B cell (primary cell): ENCODE results near the gene NMUR2. TPM values are rescaled to one million over a fixed set of nuclear protein-coding genes. Genes with fewer than 3 reads are reported as not detected.

Source experiments
- ATAC-seq: fragments of 200-7000 bp; cut with Tn5 transposase; one replicate; pipeline ENCODE4 v1.10.0; 2021; ENCODE audit warnings: low read depth, mild to moderate bottlenecking, moderate number of reproducible peaks, moderate library complexity
- CTCF ChIA-PET: fragments of 350-600 bp; sonication (Branson Sonifier 250); formaldehyde crosslinking; loops from one replicate; lab custom pipeline; 2021; ENCODE audit warnings: antibody characterized with exemption, inconsistent platforms; lab: Charles Lee
- POLR2A ChIA-PET: fragments of 350-600 bp; sonication (Branson Sonifier 250); formaldehyde crosslinking; loops from one replicate; lab custom pipeline; 2021; ENCODE audit warnings: antibody characterized with exemption; lab: Charles Lee
- DNase-seq: peaks from one replicate; pipeline ENCODE4 v3.0.0; 2013
- H2AFZ ChIP-seq: 2 replicates; pipeline ENCODE4 v1.6.1; 2012; ENCODE audit warnings: mild to moderate bottlenecking, low read depth, low read length; ENCODE audit not compliant: insufficient read depth, poor library complexity, severe bottlenecking
- H3K27ac ChIP-seq, 2 donors: 1 replicate in 1 of 2; 2 replicates in 1 of 2; pipeline ENCODE4 v1.5.1; 2012 to 2013; ENCODE audit warnings: low read length in 2 of 2, mild to moderate bottlenecking in 2 of 2, moderate library complexity in 1 of 2
- H3K27me3 ChIP-seq, 4 experiments: fragments of 200-600 bp in 1 of 4; sonication (generic) in 1 of 4; replicated peaks in 1 of 4; 1 replicate in 2 of 4; 2 replicates in 2 of 4; pipeline versions ENCODE4 v1.6.1 to v1.7.0; 2013 to 2016; ENCODE audit warnings: low read length in 3 of 4, mild to moderate bottlenecking in 2 of 4, mixed read lengths in 1 of 4, moderate library complexity in 1 of 4; ENCODE audit not compliant: insufficient read depth in 4 of 4, control insufficient read depth in 3 of 4; ENCODE audit errors: control extremely low read depth in 1 of 4
- H3K36me3 ChIP-seq, 2 experiments: replicated peaks in 1 of 2; 1 replicate in 1 of 2; 2 replicates in 1 of 2; pipeline versions ENCODE4 v1.6.1 to v1.7.1; 2013; ENCODE audit warnings: low read length in 1 of 2; ENCODE audit not compliant: insufficient read depth in 2 of 2, control insufficient read depth in 1 of 2; ENCODE audit errors: control extremely low read depth in 1 of 2, extremely low read depth in 1 of 2
- H3K4me1 ChIP-seq, 2 donors: fragments of 200-600 bp in 1 of 2; sonication (generic) in 1 of 2; 1 replicate in 1 of 2; 2 replicates in 1 of 2; pipeline versions ENCODE4 v1.5.1 to v1.6.1; 2013 to 2017; ENCODE audit warnings: low read length in 2 of 2; ENCODE audit not compliant: control insufficient read depth in 2 of 2, insufficient read depth in 2 of 2
- H3K4me2 ChIP-seq: replicated peaks from 2 replicates; pipeline ENCODE3; 2012; ENCODE audit warnings: mild to moderate bottlenecking, low read depth, low read length; ENCODE audit not compliant: poor library complexity, severe bottlenecking
- H3K4me3 ChIP-seq, 5 experiments: fragments of 200-600 bp in 1 of 5; sonication (generic) in 1 of 5; 1 replicate in 3 of 5; 2 replicates in 2 of 5; pipeline versions ENCODE4 v1.5.1 to v1.7.0; 2011 to 2016; ENCODE audit warnings: low read length in 4 of 5, mild to moderate bottlenecking in 4 of 5, low read depth in 2 of 5, control low read depth in 1 of 5, moderate library complexity in 1 of 5; ENCODE audit not compliant: insufficient read depth in 1 of 5; ENCODE audit errors: control extremely low read depth in 1 of 5, extremely low read depth in 1 of 5
- H3K79me2 ChIP-seq: fragments of 200-600 bp; sonication (generic); one replicate; pipeline ENCODE4 v1.6.0; 2016; ENCODE audit warnings: low read length; ENCODE audit not compliant: control insufficient read depth, insufficient read depth
- H3K9ac ChIP-seq: fragments of 200-600 bp; sonication (generic); 2 replicates; pipeline ENCODE4 v1.6.1; 2017; ENCODE audit warnings: mild to moderate bottlenecking, low read length, moderate library complexity
- H3K9me3 ChIP-seq, 3 donors: one replicate each; pipeline versions ENCODE4 v1.6.1 to v1.7.1; 2013; ENCODE audit warnings: low read length in 2 of 3; ENCODE audit not compliant: control insufficient read depth in 2 of 3, insufficient read depth in 1 of 3; ENCODE audit errors: control extremely low read depth in 1 of 3
- H4K20me1 ChIP-seq: 2 replicates; pipeline ENCODE4 v1.6.0; 2012; ENCODE audit warnings: mild to moderate bottlenecking, low read length; ENCODE audit not compliant: insufficient read depth, control insufficient read depth, poor library complexity, severe bottlenecking
- H3K27ac Mint-ChIP-seq: one replicate; pipeline ENCODE4 v1.8.0; 2021; ENCODE audit warnings: mixed read lengths
- H3K27me3 Mint-ChIP-seq: one replicate; pipeline ENCODE4 v1.8.0; 2021; ENCODE audit warnings: mixed read lengths
- H3K4me1 Mint-ChIP-seq: one replicate; pipeline ENCODE4 v1.8.0; 2021; ENCODE audit warnings: mixed read lengths
- H3K4me3 Mint-ChIP-seq: one replicate; pipeline ENCODE4 v1.8.0; 2021; ENCODE audit warnings: mixed read lengths
- H3K9me3 Mint-ChIP-seq: one replicate; pipeline ENCODE4 v1.8.0; 2022; ENCODE audit warnings: mixed read lengths; ENCODE audit not compliant: insufficient read depth
- EZH2 ChIP-seq: IDR thresholded peaks from 2 replicates; pipeline ENCODE4 v1.6.1; 2012; ENCODE audit warnings: borderline replicate concordance, low read depth, mild to moderate bottlenecking, moderate library complexity, low read length; ENCODE audit not compliant: insufficient read depth, poor library complexity, severe bottlenecking
- WGBS: methylation state at CpG from one replicate; pipeline ENCODE4 v1.1.5; 2013; ENCODE audit warnings: missing lambda C conversion rate; ENCODE audit not compliant: insufficient coverage; 5-methylcytosine and 5-hydroxymethylcytosine counted together
- intact Hi-C: fragments of 100-400 bp; cut with micrococcal nuclease; formaldehyde crosslinking; loops from one replicate; pipeline ENCODE4 v1.10.0; 2022
- polyA plus RNA-seq: library from polyadenylated mRNA; depleted of rRNA; stranded (reverse); fragments of >200 nt; gene quantifications from 2 replicates; pipeline ENCODE4 v1.2.3, GENCODE V29; 2012
- total RNA-seq, 2 donors: library from RNA; stranded (reverse); fragments of 120-200 nt in 1 of 2; gene quantifications; 1 replicate in 1 of 2; 2 replicates in 1 of 2; pipeline versions ENCODE4 v1.2.3 to v1.2.4, GENCODE V29; 2013 to 2022
- TF ChIP-seq, protein P1 (sequence below): fragments of 200-600 bp; IDR thresholded peaks from one replicate; pipeline ENCODE4 v1.8.0; 2022; ENCODE audit warnings: antibody characterized with exemption, mild to moderate bottlenecking

NMUR2 gene
- total and polyA plus RNA-seq, 2 donors (not counting 1 experiment from before 2014, with no cell fraction given): not detected

DNA sequence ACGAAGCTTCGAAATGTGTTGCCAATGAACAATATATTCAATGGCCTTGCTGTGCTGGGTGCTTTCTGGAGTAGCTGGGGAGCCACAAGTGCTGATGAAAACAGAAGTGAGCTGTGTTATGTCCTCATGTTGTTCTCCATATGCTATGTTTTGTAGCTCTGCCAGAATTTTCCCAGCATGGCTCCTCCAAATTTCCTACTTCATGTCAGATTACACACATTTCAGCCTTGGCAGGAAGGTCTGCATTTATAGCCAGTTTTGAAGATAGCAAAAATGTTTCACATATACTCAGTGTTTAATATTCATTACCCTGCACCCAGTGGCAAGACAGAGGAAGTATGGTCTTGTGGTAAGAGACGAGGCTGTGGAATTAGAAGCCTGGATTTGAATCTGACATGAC, 22.6 kb upstream of the NMUR2 start:
- WGBS: no CpG with 5 or more reads among the region's 3 CpGs
- Histone ChIP-seq H3K4me3 (no peak overlapping the region), H3K4me2 (no peak overlapping the region), H3K27ac (no peak overlapping the region), H3K9ac (no peak overlapping the region), H3K79me2 (no peaks in the 10 kb centered on the region), H2AFZ (no peak overlapping the region), H3K9me3 (no peaks in the 10 kb centered on the region), H4K20me1 (no peaks in the 10 kb centered on the region), H3K4me1 (no peaks in the 10 kb centered on the region), H3K27me3 (no peaks in the 10 kb centered on the region), H3K36me3 (no peaks in the 10 kb centered on the region)
- ChIA-PET POLR2A (no interaction called here), CTCF (no interaction called here)
- DNase-seq (no peak), ATAC-seq (no peak)
- no peaks in the 10 kb centered on the region for H3K4me1 Mint-ChIP-seq
- TF ChIP-seq, protein P1, sequence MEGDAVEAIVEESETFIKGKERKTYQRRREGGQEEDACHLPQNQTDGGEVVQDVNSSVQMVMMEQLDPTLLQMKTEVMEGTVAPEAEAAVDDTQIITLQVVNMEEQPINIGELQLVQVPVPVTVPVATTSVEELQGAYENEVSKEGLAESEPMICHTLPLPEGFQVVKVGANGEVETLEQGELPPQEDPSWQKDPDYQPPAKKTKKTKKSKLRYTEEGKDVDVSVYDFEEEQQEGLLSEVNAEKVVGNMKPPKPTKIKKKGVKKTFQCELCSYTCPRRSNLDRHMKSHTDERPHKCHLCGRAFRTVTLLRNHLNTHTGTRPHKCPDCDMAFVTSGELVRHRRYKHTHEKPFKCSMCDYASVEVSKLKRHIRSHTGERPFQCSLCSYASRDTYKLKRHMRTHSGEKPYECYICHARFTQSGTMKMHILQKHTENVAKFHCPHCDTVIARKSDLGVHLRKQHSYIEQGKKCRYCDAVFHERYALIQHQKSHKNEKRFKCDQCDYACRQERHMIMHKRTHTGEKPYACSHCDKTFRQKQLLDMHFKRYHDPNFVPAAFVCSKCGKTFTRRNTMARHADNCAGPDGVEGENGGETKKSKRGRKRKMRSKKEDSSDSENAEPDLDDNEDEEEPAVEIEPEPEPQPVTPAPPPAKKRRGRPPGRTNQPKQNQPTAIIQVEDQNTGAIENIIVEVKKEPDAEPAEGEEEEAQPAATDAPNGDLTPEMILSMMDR: no peak
- TF ChIP-seq EZH2: no peak
- no peak overlapping the region for H3K27ac Mint-ChIP-seq
- no peaks in the 10 kb centered on the region for H3K9me3 Mint-ChIP-seq
- no peak overlapping the region for H3K4me3 Mint-ChIP-seq
- no peaks in the 10 kb centered on the region for H3K27me3 Mint-ChIP-seq
- intact Hi-C loops: no loop called here

DNA sequence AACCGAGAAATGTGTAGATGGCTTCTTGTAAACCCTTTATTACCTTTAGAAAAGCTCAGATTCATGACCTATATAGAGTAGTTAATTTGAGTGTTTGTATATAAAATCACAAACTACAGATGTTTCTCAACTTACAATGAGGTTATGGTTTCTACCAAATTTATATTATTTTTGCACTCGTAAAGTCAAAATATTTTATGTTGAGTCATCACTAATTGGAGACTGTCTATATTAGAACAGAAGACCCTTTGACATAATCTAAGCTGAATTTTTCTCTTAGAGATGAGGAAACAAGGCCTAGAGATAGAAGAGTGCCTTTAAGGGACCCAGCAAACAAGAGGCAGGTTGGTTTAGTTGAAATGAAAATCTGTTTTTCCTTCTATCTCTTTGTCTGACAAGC, 20.0 kb upstream of the NMUR2 start:
- Mint-ChIP-seq H3K27ac (no peak overlapping the region), H3K4me1 (no peaks in the 10 kb centered on the region), H3K9me3 (no peaks in the 10 kb centered on the region), H3K4me3 (no peak overlapping the region), H3K27me3 (no peaks in the 10 kb centered on the region)
- no peaks in the 10 kb centered on the region for H3K36me3 ChIP-seq
- no peaks in the 10 kb centered on the region for H3K79me2 ChIP-seq
- H3K9me3 ChIP-seq: no peaks in the 10 kb centered on the region
- no CpG with 5 or more reads among the region's 2 CpGs for WGBS
- ChIA-PET CTCF (no interaction called here), POLR2A (no interaction called here)
- no peak overlapping the region for H3K4me3 ChIP-seq
- no peak overlapping the region for H3K4me2 ChIP-seq
- TF ChIP-seq, protein P1: no peak
- no peak for TF ChIP-seq EZH2
- intact Hi-C loops: no loop called here
- no peaks in the 10 kb centered on the region for H3K4me1 ChIP-seq
- DNase-seq (no peak), ATAC-seq (no peak)
- no peaks in the 10 kb centered on the region for H4K20me1 ChIP-seq
- H3K27ac ChIP-seq: no peak overlapping the region
- H3K27me3 ChIP-seq: no peaks in the 10 kb centered on the region
- no peak overlapping the region for H3K9ac ChIP-seq
- no peak overlapping the region for H2AFZ ChIP-seq
